ENCODE measurements around the gene SMAD4.

GRCh38 chr18:50982802-50983179 is 47.2 kb upstream of the SMAD4 start:
- no peak for TF ChIP-seq CTCF (IDR thresholded peaks at IDR 0.05)
- no peak for TF ChIP-seq POLR2A (IDR thresholded peaks at IDR 0.05)
